ENCODE data around the gene GALNT9.

GALNT9 gene

GRCh38 chr12:132344181-132344580 lies 14.8 kb upstream of the GALNT9 start:
- DNase-seq: no peak

GRCh38 chr12:132343294-132344004 lies 14.1 kb upstream of the GALNT9 start:
- DNase-seq: no peak

GRCh38 chr12:132342251-132343227 lies 13.2 kb upstream of the GALNT9 start:
- no peak for DNase-seq

- no peak for DNase-seq
Observed at GRCh38 chr12:132341318-132342050, 12.1 kb upstream of the GALNT9 start.

- DNase-seq: no peak
Observed at GRCh38 chr12:132340266-132341035, 11.1 kb upstream of the GALNT9 start.

- DNase-seq: no peak
Observed at GRCh38 chr12:132339856-132340255, 10.5 kb upstream of the GALNT9 start.

- DNase-seq: no peak
Observed at GRCh38 chr12:132338781-132339180, 9.4 kb upstream of the GALNT9 start.

- DNase-seq: no peak
Observed at GRCh38 chr12:132338311-132338710, 8.9 kb upstream of the GALNT9 start.

- DNase-seq: no peak
Observed at GRCh38 chr12:132337557-132337956, 8.2 kb upstream of the GALNT9 start.

GRCh38 chr12:132336451-132337413 lies 7.3 kb upstream of the GALNT9 start:
- DNase-seq: no peak

GRCh38 chr12:132335179-132335756 lies 5.9 kb upstream of the GALNT9 start:
- DNase-seq: no peak

- no peak for DNase-seq
Observed at GRCh38 chr12:132333766-132334165, 4.4 kb upstream of the GALNT9 start.

GRCh38 chr12:132333273-132333672 lies 3.9 kb upstream of the GALNT9 start:
- DNase-seq: no peak

- no peak for DNase-seq
Observed at GRCh38 chr12:132330549-132330881, 1.1 kb upstream of the GALNT9 start.

- no peak for DNase-seq
Observed at GRCh38 chr12:132329720-132330548, 545 bp upstream of the GALNT9 start.

- DNase-seq: no peak
Observed at GRCh38 chr12:132328282-132329029, 933 bp downstream of the GALNT9 start.

- DNase-seq: no peak
Observed at GRCh38 chr12:132327336-132328171, 1.8 kb downstream of the GALNT9 start.

GRCh38 chr12:132326646-132327045 lies 2.7 kb downstream of the GALNT9 start:
- DNase-seq: no peak

Data from NCI-H2171 (cell line).